Neural cell (in vitro differentiated cells): ENCODE measurements around the gene SMARCB1. TPM values are rescaled to one million over a fixed set of nuclear protein-coding genes. Genes with fewer than 3 reads are reported as not detected.
A peak's percentile ranks its signal among the peaks of the same experiment; 100 is the strongest.

ENCODE experiments used
- H2AFZ ChIP-seq: fragments of 200-600, 300-800 bp; sonication (generic), shearing (Covaris generic); 2 replicates; pipeline ENCODE4 v1.6.0; 2014; ENCODE audit warnings: low read depth, mild to moderate bottlenecking, antibody characterized with exemption, low read length, moderate library complexity
- H3F3A ChIP-seq: fragments of 200-600 bp; shearing (Covaris generic); 2 replicates; pipeline ENCODE4 v1.6.1; 2016; ENCODE audit warnings: mild to moderate bottlenecking, moderate library complexity, mixed read lengths, antibody characterized with exemption, low read length; ENCODE audit not compliant: insufficient read depth, poor library complexity, severe bottlenecking
- H3K27ac ChIP-seq: fragments of 200-600, 300-800 bp; sonication (generic), shearing (Covaris generic); 2 replicates; pipeline ENCODE4 v1.5.1; 2014; ENCODE audit warnings: mild to moderate bottlenecking, low read length, moderate library complexity
- H3K27me3 ChIP-seq: fragments of 300-800, 200-600 bp; sonication (generic), shearing (Covaris generic); 2 replicates; pipeline ENCODE4 v1.6.0; 2014; ENCODE audit warnings: mild to moderate bottlenecking, low read depth, low read length, moderate library complexity; ENCODE audit not compliant: insufficient read depth
- H3K36me3 ChIP-seq: fragments of 300-800, 200-600 bp; sonication (generic), shearing (Covaris generic); 2 replicates; pipeline ENCODE4 v1.5.1; 2014; ENCODE audit warnings: mild to moderate bottlenecking, antibody characterized with exemption, low read length, moderate library complexity; ENCODE audit not compliant: insufficient read depth
- H3K4me2 ChIP-seq: fragments of 300-800, 200-600 bp; sonication (generic), shearing (Covaris generic); 2 replicates; pipeline ENCODE4 v1.6.0; 2014; ENCODE audit warnings: mild to moderate bottlenecking, low read length
- H3K4me3 ChIP-seq: fragments of 300-800, 200-600 bp; sonication (generic), shearing (Covaris generic); 2 replicates; pipeline ENCODE4 v1.5.1; 2014; ENCODE audit warnings: mild to moderate bottlenecking, low read length, moderate library complexity
- H3K79me2 ChIP-seq: fragments of 200-600 bp; shearing (Covaris generic); replicated peaks from 2 replicates; pipeline ENCODE4 v1.6.0; 2014; ENCODE audit warnings: mild to moderate bottlenecking, low read length, moderate library complexity; ENCODE audit not compliant: insufficient read depth
- H3K9ac ChIP-seq: fragments of 300-800, 200-600 bp; sonication (generic), shearing (Covaris generic); 2 replicates; pipeline ENCODE4 v1.6.1; 2016; ENCODE audit warnings: mild to moderate bottlenecking, low read length, mixed read lengths
- H3K9me2 ChIP-seq: fragments of 200-600 bp; shearing (Covaris generic); 2 replicates; pipeline ENCODE4 v1.6.1; 2016; ENCODE audit warnings: mild to moderate bottlenecking, low read length, mixed read lengths; ENCODE audit not compliant: insufficient read depth
- H3K9me3 ChIP-seq: fragments of 200-600, 300-800 bp; sonication (generic), shearing (Covaris generic); 2 replicates; pipeline ENCODE4 v1.6.1; 2016; ENCODE audit warnings: mild to moderate bottlenecking, mixed run types, low read length, moderate library complexity, mixed read lengths
- H4K20me1 ChIP-seq: fragments of 200-600 bp; shearing (Covaris generic); 2 replicates; pipeline ENCODE4 v1.6.1; 2016; ENCODE audit warnings: mild to moderate bottlenecking, mixed run types; ENCODE audit not compliant: insufficient read depth
- CTCF ChIP-seq: fragments of 450-650 bp; IDR thresholded peaks from 2 replicates; pipeline ENCODE4 v1.5.1; 2014; ENCODE audit warnings: antibody characterized with exemption, mild to moderate bottlenecking, moderate library complexity; ENCODE audit not compliant: poor library complexity, severe bottlenecking
- EP300 ChIP-seq: fragments of 450-650 bp; conservative IDR thresholded peaks from 2 replicates; pipeline ENCODE4 v1.6.1; 2014; ENCODE audit warnings: antibody characterized with exemption, mild to moderate bottlenecking, moderate library complexity; ENCODE audit not compliant: poor library complexity, severe bottlenecking
- EZH2 ChIP-seq: fragments of 200-600, 300-800 bp; shearing (Covaris generic), sonication (generic); IDR thresholded peaks from 2 replicates; pipeline ENCODE4 v1.6.1; 2014; ENCODE audit warnings: antibody characterized with exemption, low read length, borderline replicate concordance, mild to moderate bottlenecking; ENCODE audit not compliant: insufficient read depth, poor library complexity, severe bottlenecking
- MXI1 ChIP-seq: fragments of 450-650 bp; conservative IDR thresholded peaks from 2 replicates; pipeline ENCODE4 v1.6.1; 2014; ENCODE audit warnings: antibody characterized with exemption, mild to moderate bottlenecking; ENCODE audit not compliant: poor library complexity, severe bottlenecking
- POLR2AphosphoS5 ChIP-seq: IDR thresholded peaks from 2 replicates; pipeline ENCODE4 v1.6.1; 2012
- RAD21 ChIP-seq: fragments of 450-650 bp; conservative IDR thresholded peaks from 2 replicates; pipeline ENCODE4 v1.6.1; 2014; ENCODE audit warnings: antibody characterized with exemption, mild to moderate bottlenecking, moderate library complexity
- REST ChIP-seq: IDR thresholded peaks from 2 replicates; pipeline ENCODE4 v1.6.1; 2012; ENCODE audit warnings: borderline replicate concordance
- SMC3 ChIP-seq: fragments of 450-650 bp; conservative IDR thresholded peaks from 2 replicates; pipeline ENCODE4 v1.6.1; 2014; ENCODE audit warnings: antibody characterized with exemption, mild to moderate bottlenecking, moderate library complexity; ENCODE audit not compliant: poor library complexity
- TAF1 ChIP-seq: IDR thresholded peaks from 2 replicates; pipeline ENCODE4 v1.6.1; 2012; ENCODE audit warnings: low read depth
- polyA plus RNA-seq: library from polyadenylated mRNA; depleted of rRNA; stranded (reverse); fragments of >200 nt; gene quantifications from 2 replicates; pipeline ENCODE4 v1.2.3, GENCODE V29; 2014

Gene SMARCB1
- polyA plus RNA-seq, 1 donor from 2014 or later: 97.5 TPM

- H3K9me2 ChIP-seq: no peaks in the 10 kb centered on the region
Measured at GRCh38 chr22:23837496-23837859, 50.7 kb downstream of the SMARCB1 start.

GRCh38 chr22:23837911-23838680 is 51.3 kb downstream of the SMARCB1 start:
- Histone ChIP-seq H3K9ac (no peak overlapping the region), H3K36me3 (no peaks in the 10 kb centered on the region), H3K9me2 (no peaks in the 10 kb centered on the region), H3K27me3 (no peaks in the 10 kb centered on the region), H3F3A (no peaks in the 10 kb centered on the region), H4K20me1 (no peaks in the 10 kb centered on the region), H3K27ac (no peak overlapping the region), H2AFZ (no peak overlapping the region), H3K4me3 (peak overlapping the region; percentile 70), H3K9me3 (no peaks in the 10 kb centered on the region), H3K79me2 (no peaks in the 10 kb centered on the region), H3K4me2 (no peak overlapping the region)
- TF ChIP-seq MXI1 (no peak), TAF1 (no peak), EP300 (no peak), CTCF (no peak), RAD21 (no peak), SMC3 (no peak), EZH2 (no peak)

More at GRCh38 chr22:23837496-23837859, 50.7 kb downstream of the SMARCB1 start:
- H2AFZ ChIP-seq: no peak overlapping the region
- no peaks in the 10 kb centered on the region for H3K79me2 ChIP-seq
- no peaks in the 10 kb centered on the region for H3K9me3 ChIP-seq
- no peaks in the 10 kb centered on the region for H3K27me3 ChIP-seq
- H3K36me3 ChIP-seq: no peaks in the 10 kb centered on the region
- H3K27ac ChIP-seq: no peak overlapping the region
- no peak overlapping the region for H3K4me3 ChIP-seq
- no peaks in the 10 kb centered on the region for H3F3A ChIP-seq
- H3K9ac ChIP-seq: no peak overlapping the region
- no peak overlapping the region for H3K4me2 ChIP-seq
- TF ChIP-seq REST (no peak), POLR2AphosphoS5 (no peak), RAD21 (no peak), EP300 (no peak), EZH2 (no peak), MXI1 (no peak), CTCF (no peak), SMC3 (no peak), TAF1 (no peak)
- no peaks in the 10 kb centered on the region for H4K20me1 ChIP-seq
